ENCODE measurements around the gene UXT. TPM values are rescaled to one million over a fixed set of nuclear protein-coding genes. Genes with fewer than 3 reads are reported as not detected.

The UXT gene
- total and polyA plus RNA-seq, 2 of the 13 experiments (the other 11 are each of a cell fraction or from before 2014, with no cell fraction given): 107 to 123 TPM

GRCh38 chrX:47648376-47648775 lies 10.6 kb downstream of the UXT start:
- Histone ChIP-seq H3K4me1 (ENCODE audit: insufficient read depth, low read length) (no peaks in the 10 kb centered on the region), H3K9me3 (ENCODE audit: low read length) (no peaks in the 10 kb centered on the region), H3K27ac (ENCODE audit: extremely low read length, insufficient read depth, low read length) (no peak overlapping the region), H3K27me3 (ENCODE audit: control insufficient read depth in 1 of 2, insufficient read depth in 2 of 2, low read length in 2 of 2) (no peaks in the 10 kb centered on the region), H3K79me2 (ENCODE audit: insufficient read depth, low read length) (peaks cover 2% of the 10 kb centered on the region), H4K20me1 (ENCODE audit: insufficient read depth, low read length) (no peaks in the 10 kb centered on the region), H2AFZ (ENCODE audit: low read length) (no peak overlapping the region), H3K4me2 (ENCODE audit: low read depth, low read length) (no peak overlapping the region), H3K9ac (ENCODE audit: insufficient read depth, low read depth, low read length) (no peak overlapping the region), H3K4me3 (replicated peaks in 1 of 3; ENCODE audit: insufficient read depth in 1 of 3, low read depth in 2 of 3, low read length in 3 of 3) (no peak overlapping the region), H3K36me3 (replicated peaks in 1 of 2; ENCODE audit: control insufficient read depth in 1 of 2, insufficient read depth in 2 of 2, low read length in 2 of 2) (peaks cover 0 to 4% of the 10 kb centered on the region in 2 experiments; a peak in 3 of 5 replicates)
- ChIA-PET POLR2A (no interaction called here), CTCF (ENCODE audit: low intra/inter-chr PET ratio, low total read pairs) (no interaction called here)
- ATAC-seq (no peak), FAIRE-seq (no peak), DNase-seq (ENCODE audit: low spot score) (no peak)
- BruUV-seq (replicated peaks): no TSS peak
- 94% methylated on average over 2 of the region's 2 CpGs for WGBS (ENCODE audit: low lambda C conversion rate)
- no peak for TF ChIP-seq ZBTB49 (CRISPR knock-in tag; IDR thresholded peaks at IDR 0.05; ENCODE audit: borderline replicate concordance)
- intact Hi-C loops (cut with micrococcal nuclease; ENCODE audit: unreplicated experiment) (no loop called here), in situ Hi-C loops (cut with HindIII; ENCODE audit: extremely low pct_ligation_motif_present, low pct_unique_long_range_greater_than_20kb) (no loop called here)

GRCh38 chrX:47646636-47647035 lies 12.3 kb downstream of the UXT start:
- Histone ChIP-seq H2AFZ (ENCODE audit: low read length) (no peak overlapping the region), H3K36me3 (replicated peaks in 1 of 2; ENCODE audit: control insufficient read depth in 1 of 2, insufficient read depth in 2 of 2, low read length in 2 of 2) (peaks cover 0 to 1% of the 10 kb centered on the region in 2 experiments; a peak in 2 of 5 replicates), H3K27ac (ENCODE audit: extremely low read length, insufficient read depth, low read length) (no peak overlapping the region), H3K9ac (ENCODE audit: insufficient read depth, low read depth, low read length) (no peak overlapping the region), H3K9me3 (ENCODE audit: low read length) (no peaks in the 10 kb centered on the region), H3K4me1 (ENCODE audit: insufficient read depth, low read length) (no peaks in the 10 kb centered on the region), H3K27me3 (ENCODE audit: control insufficient read depth in 1 of 2, insufficient read depth in 2 of 2, low read length in 2 of 2) (no peaks in the 10 kb centered on the region), H3K4me3 (replicated peaks in 1 of 3; ENCODE audit: insufficient read depth in 1 of 3, low read depth in 2 of 3, low read length in 3 of 3) (no peak overlapping the region), H3K4me2 (ENCODE audit: low read depth, low read length) (no peak overlapping the region), H4K20me1 (ENCODE audit: insufficient read depth, low read length) (no peaks in the 10 kb centered on the region), H3K79me2 (ENCODE audit: insufficient read depth, low read length) (peaks cover 2% of the 10 kb centered on the region)
- ATAC-seq (no peak), FAIRE-seq (no peak), DNase-seq (ENCODE audit: low spot score) (no peak)
- intact Hi-C loops (cut with micrococcal nuclease; ENCODE audit: unreplicated experiment): no loop called here
- in situ Hi-C loops (cut with HindIII; ENCODE audit: extremely low pct_ligation_motif_present, low pct_unique_long_range_greater_than_20kb): no loop called here
- WGBS (ENCODE audit: low lambda C conversion rate): 94% methylated on average over 6 of the region's 6 CpGs
- CTCF ChIA-PET (ENCODE audit: low intra/inter-chr PET ratio, low total read pairs): no interaction called here
- POLR2A ChIA-PET: no interaction called here
- no TSS peak for BruUV-seq (replicated peaks)
- no peak for TF ChIP-seq ZNF235 (CRISPR knock-in tag; IDR thresholded peaks at IDR 0.05; ENCODE audit: borderline replicate concordance)
- no peak for TF ChIP-seq ZNF724P (CRISPR knock-in tag; IDR thresholded peaks at IDR 0.05; ENCODE audit: borderline replicate concordance)
- TF ChIP-seq, protein P1, sequence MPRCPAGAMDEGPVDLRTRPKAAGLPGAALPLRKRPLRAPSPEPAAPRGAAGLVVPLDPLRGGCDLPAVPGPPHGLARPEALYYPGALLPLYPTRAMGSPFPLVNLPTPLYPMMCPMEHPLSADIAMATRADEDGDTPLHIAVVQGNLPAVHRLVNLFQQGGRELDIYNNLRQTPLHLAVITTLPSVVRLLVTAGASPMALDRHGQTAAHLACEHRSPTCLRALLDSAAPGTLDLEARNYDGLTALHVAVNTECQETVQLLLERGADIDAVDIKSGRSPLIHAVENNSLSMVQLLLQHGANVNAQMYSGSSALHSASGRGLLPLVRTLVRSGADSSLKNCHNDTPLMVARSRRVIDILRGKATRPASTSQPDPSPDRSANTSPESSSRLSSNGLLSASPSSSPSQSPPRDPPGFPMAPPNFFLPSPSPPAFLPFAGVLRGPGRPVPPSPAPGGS (CRISPR knock-in tag; IDR thresholded peaks at IDR 0.05): no peak
- TF ChIP-seq SAP130 (CRISPR knock-in tag; IDR thresholded peaks at IDR 0.05; ENCODE audit: low read depth): no peak
- TF ChIP-seq ZNF260 (CRISPR knock-in tag; IDR thresholded peaks at IDR 0.05; ENCODE audit: borderline replicate concordance, low read depth): no peak
- TF ChIP-seq TP53 (CRISPR knock-in tag; conservative IDR thresholded peaks at IDR 0.05): no peak
- TF ChIP-seq BHLHE40 (IDR thresholded peaks at IDR 0.05; ENCODE audit: low read length): no peak
- TF ChIP-seq FIP1L1 (IDR thresholded peaks at IDR 0.05; ENCODE audit: borderline replicate concordance, insufficient read depth, low read depth, low read length): no peak
- no peak for TF ChIP-seq ZFP37 (CRISPR knock-in tag; IDR thresholded peaks at IDR 0.05; ENCODE audit: borderline replicate concordance)
- no peak for TF ChIP-seq SMAD1 (CRISPR knock-in tag; IDR thresholded peaks at IDR 0.05; ENCODE audit: borderline replicate concordance, low read depth)
- TF ChIP-seq JUND (CRISPR knock-in tag; IDR thresholded peaks at IDR 0.05): no peak
- no peak for TF ChIP-seq NKX3-1 (CRISPR knock-in tag; IDR thresholded peaks at IDR 0.05)
- no peak for TF ChIP-seq MEIS2 (CRISPR knock-in tag; IDR thresholded peaks at IDR 0.05)
- TF ChIP-seq, protein P2, sequence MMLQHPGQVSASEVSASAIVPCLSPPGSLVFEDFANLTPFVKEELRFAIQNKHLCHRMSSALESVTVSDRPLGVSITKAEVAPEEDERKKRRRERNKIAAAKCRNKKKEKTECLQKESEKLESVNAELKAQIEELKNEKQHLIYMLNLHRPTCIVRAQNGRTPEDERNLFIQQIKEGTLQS (CRISPR knock-in tag; IDR thresholded peaks at IDR 0.05): no peak
- no peak for TF ChIP-seq ZSCAN30 (CRISPR knock-in tag; IDR thresholded peaks at IDR 0.05)
- TF ChIP-seq FLYWCH1 (CRISPR knock-in tag; IDR thresholded peaks at IDR 0.05): no peak
